Kidney (tissue), 14 donors: Measurements from ENCODE around the gene CRYBG1. TPM values are rescaled to one million over a fixed set of nuclear protein-coding genes. Genes with fewer than 3 reads are reported as not detected.

Experiments
- DNase-seq, 5 donors: peaks; one replicate each; pipeline ENCODE4 v3.0.0-alpha.2; 2013 to 2020
- FAIRE-seq: peaks from 2 replicates; lab custom pipeline; 2012; peaks lifted over from hg19 to GRCh38; lab: Jason Lieb, UNC
- H3K27ac ChIP-seq, 2 donors: one replicate each; pipeline ENCODE4 v1.7.0; 2013; ENCODE audit warnings: low read depth in 2 of 2, low read length in 2 of 2, inconsistent platforms in 1 of 2
- H3K27me3 ChIP-seq: one replicate; pipeline ENCODE4 v1.7.1; 2013; ENCODE audit warnings: low read length, inconsistent platforms; ENCODE audit not compliant: control insufficient read depth, insufficient read depth
- H3K36me3 ChIP-seq, 3 donors: one replicate each; pipeline versions ENCODE4 v1.7.0 to v1.7.1; 2013; ENCODE audit warnings: low read length in 3 of 3, control low read depth in 1 of 3, inconsistent platforms in 1 of 3; ENCODE audit not compliant: insufficient read depth in 3 of 3, control insufficient read depth in 2 of 3
- H3K4me1 ChIP-seq, 3 donors: one replicate each; pipeline versions ENCODE4 v1.7.0 to v1.7.1; 2013; ENCODE audit warnings: low read length in 3 of 3, inconsistent platforms in 1 of 3, low read depth in 1 of 3; ENCODE audit not compliant: control insufficient read depth in 2 of 3, insufficient read depth in 2 of 3
- H3K4me3 ChIP-seq, 3 donors: one replicate each; pipeline versions ENCODE4 v1.7.0 to v1.8.1; 2013; ENCODE audit warnings: low read length in 3 of 3, control low read depth in 1 of 3, inconsistent platforms in 1 of 3
- H3K9ac ChIP-seq, 3 donors: one replicate each; pipeline versions ENCODE4 v1.7.0 to v1.7.1; 2013; ENCODE audit warnings: low read length in 3 of 3, control low read depth in 1 of 3, inconsistent platforms in 1 of 3
- H3K9me3 ChIP-seq, 3 donors: one replicate each; pipeline versions ENCODE4 v1.7.0 to v1.7.1; 2013; ENCODE audit warnings: low read length in 3 of 3, control low read depth in 1 of 3, inconsistent platforms in 1 of 3; ENCODE audit not compliant: control insufficient read depth in 2 of 3, insufficient read depth in 1 of 3
- intact Hi-C: fragments of 100-400 bp; cut with DNase I; formaldehyde crosslinking; loops from one replicate; pipeline ENCODE4 v1.11.1; 2022
- polyA plus RNA-seq: library from polyadenylated mRNA; stranded (reverse); fragments of 350-450 nt; fragmentation: Illumina TruSeq; extraction: RNeasy Lipid Tissue Mini Kit (QIAGEN cat#74804); gene quantifications from one replicate; pipeline ENCODE4 v1.2.3, GENCODE V29; 2014; ENCODE audit warnings: low read depth, low replicate concordance; ENCODE audit not compliant: insufficient read depth
- total RNA-seq: library from RNA; stranded (reverse); fragmentation: NEBNext Ultra II Directional; extraction: Animal tissue kit (Norgen Biotek cat#: 25700); gene quantifications from one replicate; pipeline ENCODE4 v1.2.1, GENCODE V29; 2021
- TF ChIP-seq, protein P1 (sequence below): IDR thresholded peaks from 3 replicates; pipeline ENCODE4 v1.5.1; 2012; ENCODE audit warnings: mild to moderate bottlenecking, moderate library complexity, borderline replicate concordance; ENCODE audit not compliant: insufficient read depth; ENCODE audit errors: extremely low read depth
- donor health status: control.
- donor health status: control.
- donor health status: control.
- donor health status: control.
- donor health status: control.
- donor health status: DM: yes; HTN: yes; CAD: no.
- donor health status: Normal renal cell carcinoma (clear cell type).

Gene CRYBG1
- total and polyA plus RNA-seq, 2 donors from 2014 or later, result 7.0 to 32.6 TPM

DNA sequence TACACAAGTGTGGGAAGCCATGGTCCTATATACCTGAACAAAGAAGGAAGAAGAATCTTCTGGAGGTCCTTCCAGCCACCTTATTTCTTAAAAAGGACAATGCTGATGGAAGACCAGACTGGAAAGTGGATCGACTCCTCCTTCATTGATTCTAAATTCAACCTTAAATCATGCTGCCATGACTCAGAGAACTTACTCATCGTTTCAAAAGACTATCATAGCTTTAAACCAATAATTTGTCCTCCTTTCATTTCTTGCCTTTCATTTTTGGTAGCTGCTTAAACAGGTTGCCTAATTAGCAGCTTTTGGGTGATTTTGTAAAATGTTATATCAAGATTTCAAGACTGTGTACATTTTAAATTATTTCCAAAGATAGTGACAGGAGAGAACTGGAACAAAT is 208.0 kb downstream of the CRYBG1 start:
- H3K36me3 ChIP-seq, result peaks cover 0 to 13% (median 10%) of the 10 kb centered on the region in 3 donors
- no peak overlapping the region for H3K9ac ChIP-seq
- no peaks in the 10 kb centered on the region for H3K4me1 ChIP-seq
- DNase-seq (no peak), FAIRE-seq (no peak)
- no peaks in the 10 kb centered on the region for H3K27me3 ChIP-seq
- intact Hi-C loops, result loop anchor here (10.0 kb wide), 1 partner anchor 124 kb away; no protein-coding TSS in a partner anchor
- no peak overlapping the region for H3K4me3 ChIP-seq
- no peak overlapping the region for H3K27ac ChIP-seq
- no peaks in the 10 kb centered on the region for H3K9me3 ChIP-seq
- TF ChIP-seq, protein P1, sequence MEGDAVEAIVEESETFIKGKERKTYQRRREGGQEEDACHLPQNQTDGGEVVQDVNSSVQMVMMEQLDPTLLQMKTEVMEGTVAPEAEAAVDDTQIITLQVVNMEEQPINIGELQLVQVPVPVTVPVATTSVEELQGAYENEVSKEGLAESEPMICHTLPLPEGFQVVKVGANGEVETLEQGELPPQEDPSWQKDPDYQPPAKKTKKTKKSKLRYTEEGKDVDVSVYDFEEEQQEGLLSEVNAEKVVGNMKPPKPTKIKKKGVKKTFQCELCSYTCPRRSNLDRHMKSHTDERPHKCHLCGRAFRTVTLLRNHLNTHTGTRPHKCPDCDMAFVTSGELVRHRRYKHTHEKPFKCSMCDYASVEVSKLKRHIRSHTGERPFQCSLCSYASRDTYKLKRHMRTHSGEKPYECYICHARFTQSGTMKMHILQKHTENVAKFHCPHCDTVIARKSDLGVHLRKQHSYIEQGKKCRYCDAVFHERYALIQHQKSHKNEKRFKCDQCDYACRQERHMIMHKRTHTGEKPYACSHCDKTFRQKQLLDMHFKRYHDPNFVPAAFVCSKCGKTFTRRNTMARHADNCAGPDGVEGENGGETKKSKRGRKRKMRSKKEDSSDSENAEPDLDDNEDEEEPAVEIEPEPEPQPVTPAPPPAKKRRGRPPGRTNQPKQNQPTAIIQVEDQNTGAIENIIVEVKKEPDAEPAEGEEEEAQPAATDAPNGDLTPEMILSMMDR, result no peak

DNA sequence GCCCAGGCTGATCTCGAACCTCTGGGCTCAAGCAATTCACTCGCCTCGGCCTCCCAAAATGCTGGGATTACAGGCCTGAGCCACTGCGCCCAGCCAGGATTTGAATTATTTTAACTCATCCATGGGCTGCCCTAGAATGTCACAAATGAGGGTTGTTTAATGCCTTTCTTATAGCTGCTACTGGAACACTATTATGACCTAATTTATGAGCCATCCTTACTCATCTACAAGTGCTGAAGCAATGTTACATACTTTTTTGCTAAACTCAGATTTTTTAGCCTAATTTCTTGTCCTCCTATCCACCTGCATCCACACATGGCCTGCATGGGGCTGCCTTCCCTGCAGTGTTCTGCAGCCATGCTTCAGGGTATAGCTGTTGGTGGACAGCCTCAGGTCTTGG is 208.9 kb downstream of the CRYBG1 start:
- no peaks in the 10 kb centered on the region for H3K27me3 ChIP-seq
- DNase-seq, result no peak
- intact Hi-C loops, result loop anchor here (10.0 kb wide), 1 partner anchor 125 kb away; no protein-coding TSS in a partner anchor
- no peak overlapping the region for H3K27ac ChIP-seq
- no peak overlapping the region for H3K4me3 ChIP-seq
- no peaks in the 10 kb centered on the region for H3K4me1 ChIP-seq
- no peaks in the 10 kb centered on the region for H3K9me3 ChIP-seq
- TF ChIP-seq, protein P1, result no peak
- no peak overlapping the region for H3K9ac ChIP-seq
- FAIRE-seq, result no peak
- peaks cover 0 to 13% (median 10%) of the 10 kb centered on the region in 3 donors for H3K36me3 ChIP-seq

DNA sequence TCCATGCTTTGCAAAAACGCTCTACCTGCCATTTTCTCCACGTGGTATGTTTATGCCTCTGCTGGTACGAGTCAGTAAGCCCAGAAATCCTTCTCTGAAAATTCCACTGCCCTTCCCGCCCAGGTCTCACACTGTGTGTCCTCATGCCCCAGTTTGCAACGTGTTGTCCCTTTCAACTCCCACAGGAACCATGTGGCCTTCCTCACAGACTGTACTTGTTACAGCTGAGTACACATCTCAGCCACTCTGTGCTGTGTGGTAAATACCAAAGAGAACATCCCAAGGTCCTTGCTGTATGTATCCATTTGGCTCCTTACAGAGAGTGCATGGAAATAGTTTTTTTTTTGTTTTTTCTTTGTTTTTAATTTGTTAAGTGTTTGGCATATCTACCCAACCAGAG is 211.9 kb downstream of the CRYBG1 start:
- H3K4me1 ChIP-seq, result no peaks in the 10 kb centered on the region
- FAIRE-seq (no peak), DNase-seq (no peak)
- H3K36me3 ChIP-seq, result peaks cover 0 to 10% (median 9%) of the 10 kb centered on the region in 3 donors
- no peaks in the 10 kb centered on the region for H3K9me3 ChIP-seq
- H3K27ac ChIP-seq, result no peak overlapping the region
- no peak overlapping the region for H3K9ac ChIP-seq
- no peak overlapping the region for H3K4me3 ChIP-seq
- no peaks in the 10 kb centered on the region for H3K27me3 ChIP-seq
- intact Hi-C loops, result loop anchor here (10.0 kb wide), 1 partner anchor 228 kb away; no protein-coding TSS in a partner anchor
- TF ChIP-seq, protein P1, result no peak
